Neuronal stem cell (in vitro differentiated cells): Measurements from ENCODE around the gene KAZALD1.
"Not testable (repeated sequence)": the region's sequence is repeated elsewhere in the genome, so short reads cannot be mapped to it uniquely, and the experiment has no call there.

Experiments used
- DNase-seq: peaks from one replicate; pipeline ENCODE4 v3.0.0-alpha.2; 2013; ENCODE audit warnings: low spot score
- H2AFZ ChIP-seq: one replicate; pipeline ENCODE4 v1.6.1; 2013; ENCODE audit warnings: mild to moderate bottlenecking, low read length, inconsistent platforms
- H2AK5ac ChIP-seq: 2 replicates; pipeline ENCODE4 v1.6.1; 2013; ENCODE audit warnings: low read depth, mild to moderate bottlenecking, inconsistent platforms, low read length, moderate library complexity, mixed read lengths
- H2BK120ac ChIP-seq: 2 replicates; pipeline ENCODE4 v1.6.1; 2013; ENCODE audit warnings: low read depth, mild to moderate bottlenecking, inconsistent platforms, low read length, moderate library complexity, mixed read lengths
- H2BK12ac ChIP-seq: one replicate; pipeline ENCODE4 v1.6.1; 2013; ENCODE audit warnings: low read length, inconsistent platforms
- H2BK15ac ChIP-seq: 2 replicates; pipeline ENCODE4 v1.6.1; 2013; ENCODE audit warnings: mild to moderate bottlenecking, low read length, inconsistent platforms, mixed read lengths
- H2BK5ac ChIP-seq: one replicate; pipeline ENCODE4 v1.6.1; 2013; ENCODE audit warnings: inconsistent platforms, mild to moderate bottlenecking, low read length, moderate library complexity
- H3K14ac ChIP-seq: one replicate; pipeline ENCODE4 v1.6.1; 2013; ENCODE audit warnings: low read length, inconsistent platforms
- H3K18ac ChIP-seq: 2 replicates; pipeline ENCODE4 v1.6.1; 2013; ENCODE audit warnings: low read length, inconsistent platforms
- H3K23ac ChIP-seq: 2 replicates; pipeline ENCODE4 v1.6.1; 2013; ENCODE audit warnings: low read depth, mild to moderate bottlenecking, mixed read lengths, low read length, inconsistent platforms; ENCODE audit not compliant: poor library complexity
- H3K27ac ChIP-seq: replicated peaks from 3 replicates; pipeline ENCODE4 v1.5.1; 2013; ENCODE audit warnings: low read length, inconsistent platforms
- H3K27me3 ChIP-seq, 3 experiments: 2 replicates each; pipeline ENCODE4 v1.6.1; 2013; ENCODE audit warnings: low read length in 3 of 3, mild to moderate bottlenecking in 2 of 3, inconsistent platforms in 1 of 3, low read depth in 1 of 3, mixed read lengths in 1 of 3, moderate library complexity in 1 of 3; ENCODE audit not compliant: control insufficient read depth in 3 of 3, insufficient read depth in 3 of 3
- H3K36me3 ChIP-seq, 2 donors: replicated peaks in 1 of 2; 2 replicates each; pipeline ENCODE4 v1.6.1; 2013; ENCODE audit warnings: low read length in 2 of 2; ENCODE audit not compliant: control insufficient read depth in 2 of 2, insufficient read depth in 2 of 2
- H3K4ac ChIP-seq: 2 replicates; pipeline ENCODE4 v1.6.1; 2013; ENCODE audit warnings: inconsistent platforms, mild to moderate bottlenecking, low read length, moderate library complexity
- H3K4me1 ChIP-seq, 2 donors: 1 replicate in 1 of 2; 2 replicates in 1 of 2; pipeline ENCODE4 v1.6.1; 2013; ENCODE audit warnings: low read length in 2 of 2, low read depth in 1 of 2; ENCODE audit not compliant: control insufficient read depth in 2 of 2, insufficient read depth in 1 of 2
- H3K4me2 ChIP-seq: one replicate; pipeline ENCODE4 v1.6.1; 2013; ENCODE audit warnings: mild to moderate bottlenecking, low read length, inconsistent platforms; ENCODE audit not compliant: insufficient read depth, poor library complexity, severe bottlenecking
- H3K4me3 ChIP-seq, 2 donors: 2 replicates each; pipeline ENCODE4 v1.5.1; 2013; ENCODE audit warnings: low read length in 2 of 2, mild to moderate bottlenecking in 2 of 2, inconsistent platforms in 1 of 2, moderate library complexity in 1 of 2
- H3K79me1 ChIP-seq: one replicate; pipeline ENCODE4 v1.6.1; 2013; ENCODE audit warnings: low read depth, mild to moderate bottlenecking, inconsistent platforms, low read length, moderate library complexity
- H3K9ac ChIP-seq: one replicate; pipeline ENCODE4 v1.6.1; 2013; ENCODE audit warnings: mild to moderate bottlenecking, low read depth, low read length, inconsistent platforms; ENCODE audit not compliant: poor library complexity
- H3K9me3 ChIP-seq, 2 donors: replicated peaks in 1 of 2; 2 replicates each; pipeline versions ENCODE3 to v1.6.1; 2013; ENCODE audit warnings: low read length in 2 of 2, mild to moderate bottlenecking in 2 of 2, inconsistent platforms in 1 of 2, low read depth in 1 of 2, mixed read lengths in 1 of 2, moderate library complexity in 1 of 2; ENCODE audit not compliant: control insufficient read depth in 2 of 2, insufficient read depth in 1 of 2
- H4K8ac ChIP-seq: one replicate; pipeline ENCODE4 v1.6.1; 2013; ENCODE audit warnings: low read depth, mild to moderate bottlenecking, inconsistent platforms, low read length, moderate library complexity
- H4K91ac ChIP-seq: one replicate; pipeline ENCODE4 v1.6.1; 2013; ENCODE audit warnings: low read length, low read depth, mild to moderate bottlenecking, inconsistent platforms; ENCODE audit not compliant: poor library complexity
- WGBS, 2 donors: extraction: QIAGEN DNeasy Blood & Tissue Kit; methylation state at CpG; one replicate each; pipeline ENCODE4 v1.1.7; 2013; ENCODE audit warnings: missing lambda C conversion rate in 2 of 2, mixed read lengths in 1 of 2; ENCODE audit not compliant: insufficient read length in 2 of 2, insufficient replicate concordance in 1 of 2; ENCODE audit errors: extremely low coverage in 2 of 2; 5-methylcytosine and 5-hydroxymethylcytosine counted together

The KAZALD1 gene

DNA sequence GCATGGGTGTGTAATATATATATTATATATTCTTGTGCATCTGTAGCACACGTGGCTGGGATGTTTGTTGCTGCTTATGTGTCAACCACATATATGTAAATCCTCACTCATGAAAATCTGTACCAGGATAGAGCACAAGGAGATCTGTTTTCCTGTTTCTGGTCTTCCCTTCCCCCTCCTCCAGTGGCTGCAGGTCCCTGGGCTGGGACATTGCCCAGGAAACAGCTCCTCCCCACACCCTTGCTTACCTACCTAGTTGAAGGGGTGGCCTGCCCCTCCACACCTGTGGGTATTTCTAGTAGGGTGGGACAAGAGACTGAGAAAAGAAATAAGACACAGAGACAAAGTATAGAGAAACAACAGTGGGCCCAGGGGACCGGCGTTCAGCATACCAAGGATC, 28.5 kb upstream of the KAZALD1 start:
- no peak overlapping the region for H3K27ac ChIP-seq
- H3K4me1 ChIP-seq = peaks cover 32 to 34% of the 10 kb centered on the region in 2 donors
- no peak overlapping the region for H3K14ac ChIP-seq
- H3K9ac ChIP-seq = no peak overlapping the region
- peaks cover 11 to 65% (median 55%) of the 10 kb centered on the region in 3 experiments for H3K27me3 ChIP-seq
- H2AFZ ChIP-seq = no peak overlapping the region
- no peak for DNase-seq
- no peak overlapping the region for H3K4me3 ChIP-seq
- H2BK15ac ChIP-seq = no peak overlapping the region
- H3K23ac ChIP-seq = no peak overlapping the region
- H3K18ac ChIP-seq = no peak overlapping the region
- H3K4me2 ChIP-seq = no peak overlapping the region
- no peak overlapping the region for H2BK12ac ChIP-seq
- no peak overlapping the region for H4K8ac ChIP-seq
- no peak overlapping the region for H2BK5ac ChIP-seq
- no peak overlapping the region for H3K4ac ChIP-seq
- no CpG with 5 or more reads among the region's 3 CpGs for WGBS, 2 donors
- H3K79me1 ChIP-seq = no peaks in the 10 kb centered on the region
- H2BK120ac ChIP-seq = no peak overlapping the region
- no peaks in the 10 kb centered on the region for H3K36me3 ChIP-seq
- H3K9me3 ChIP-seq = peaks cover 0 to 2% of the 10 kb centered on the region in 2 donors
- no peak overlapping the region for H4K91ac ChIP-seq
- H2AK5ac ChIP-seq = no peak overlapping the region

DNA sequence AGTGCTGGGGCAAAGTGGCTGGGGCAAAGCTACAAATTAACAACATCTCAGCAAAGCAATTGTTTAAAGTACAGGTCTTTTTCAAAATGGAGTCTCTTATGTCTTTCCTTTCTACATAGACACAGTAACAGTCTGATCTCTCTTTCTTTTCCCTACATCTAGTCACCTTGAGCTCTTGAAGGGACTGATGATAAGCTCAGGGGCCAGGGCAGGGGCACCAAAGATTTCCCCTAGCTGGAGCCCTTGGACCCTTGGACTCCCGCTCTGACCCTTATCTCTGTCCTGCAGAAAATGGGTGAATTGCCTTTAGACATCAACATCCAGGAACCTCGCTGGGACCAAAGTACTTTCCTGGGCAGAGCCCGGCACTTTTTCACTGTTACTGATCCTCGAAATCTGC, 27.4 kb upstream of the KAZALD1 start:
- H3K4me1 ChIP-seq = peaks cover 24 to 29% of the 10 kb centered on the region in 2 donors
- H2BK5ac ChIP-seq, H2BK15ac ChIP-seq, H3K9ac ChIP-seq, H3K79me1 ChIP-seq, H3K36me3 ChIP-seq, H2BK120ac ChIP-seq, DNase-seq, H2AFZ ChIP-seq, H4K91ac ChIP-seq, H3K4me2 ChIP-seq, H3K18ac ChIP-seq, H3K14ac ChIP-seq, H3K27ac ChIP-seq, H3K4me3 ChIP-seq, H3K23ac ChIP-seq, H2AK5ac ChIP-seq, H3K4ac ChIP-seq, H2BK12ac ChIP-seq, H4K8ac ChIP-seq, H3K9me3 ChIP-seq: not testable (repeated sequence)
- H3K27me3 ChIP-seq = peaks cover 11 to 58% (median 54%) of the 10 kb centered on the region in 3 experiments
- WGBS, 2 donors = no CpG with 5 or more reads among the region's 4 CpGs

DNA sequence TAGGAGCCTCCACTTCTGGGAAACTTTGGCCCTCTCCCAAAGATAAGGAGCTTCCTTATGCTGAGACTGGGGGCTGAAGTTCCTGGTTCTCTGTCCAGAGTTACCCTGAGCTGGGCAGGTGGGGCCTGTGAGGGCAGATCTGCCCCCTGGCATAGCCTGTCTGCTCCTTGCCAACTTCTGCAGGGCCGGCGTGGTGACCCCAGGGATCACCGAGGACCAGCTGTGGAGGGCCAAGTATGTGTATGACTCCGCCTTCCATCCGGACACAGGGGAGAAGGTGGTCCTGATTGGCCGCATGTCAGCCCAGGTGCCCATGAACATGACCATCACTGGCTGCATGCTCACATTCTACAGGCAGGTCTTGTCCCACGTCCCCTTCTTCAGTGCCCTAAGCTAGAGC, 26.5 kb upstream of the KAZALD1 start:
- Histone ChIP-seq H3K27ac (no peak overlapping the region), H2BK120ac (peak overlapping the region; percentile 92), H2AFZ (no peak overlapping the region), H3K4me3 (no peak overlapping the region), H3K9ac (no peak overlapping the region), H2BK15ac (no peak overlapping the region), H3K23ac (no peak overlapping the region), H3K18ac (no peak overlapping the region), H3K36me3 (no peaks in the 10 kb centered on the region), H3K4me1 (peaks cover 20 to 22% of the 10 kb centered on the region in 2 donors), H3K4ac (no peak overlapping the region), H2BK12ac (no peak overlapping the region), H3K14ac (peak overlapping the region; percentile 60), H3K79me1 (no peaks in the 10 kb centered on the region), H2BK5ac (no peak overlapping the region), H3K4me2 (no peak overlapping the region), H2AK5ac (no peak overlapping the region), H3K9me3 (peaks cover 0 to 2% of the 10 kb centered on the region in 2 donors), H4K8ac (no peak overlapping the region), H3K27me3 (peaks cover 11 to 56% (median 45%) of the 10 kb centered on the region in 3 experiments), H4K91ac (no peak overlapping the region)
- no peak for DNase-seq
- WGBS, 2 donors = no CpG with 5 or more reads among the region's 7 CpGs

DNA sequence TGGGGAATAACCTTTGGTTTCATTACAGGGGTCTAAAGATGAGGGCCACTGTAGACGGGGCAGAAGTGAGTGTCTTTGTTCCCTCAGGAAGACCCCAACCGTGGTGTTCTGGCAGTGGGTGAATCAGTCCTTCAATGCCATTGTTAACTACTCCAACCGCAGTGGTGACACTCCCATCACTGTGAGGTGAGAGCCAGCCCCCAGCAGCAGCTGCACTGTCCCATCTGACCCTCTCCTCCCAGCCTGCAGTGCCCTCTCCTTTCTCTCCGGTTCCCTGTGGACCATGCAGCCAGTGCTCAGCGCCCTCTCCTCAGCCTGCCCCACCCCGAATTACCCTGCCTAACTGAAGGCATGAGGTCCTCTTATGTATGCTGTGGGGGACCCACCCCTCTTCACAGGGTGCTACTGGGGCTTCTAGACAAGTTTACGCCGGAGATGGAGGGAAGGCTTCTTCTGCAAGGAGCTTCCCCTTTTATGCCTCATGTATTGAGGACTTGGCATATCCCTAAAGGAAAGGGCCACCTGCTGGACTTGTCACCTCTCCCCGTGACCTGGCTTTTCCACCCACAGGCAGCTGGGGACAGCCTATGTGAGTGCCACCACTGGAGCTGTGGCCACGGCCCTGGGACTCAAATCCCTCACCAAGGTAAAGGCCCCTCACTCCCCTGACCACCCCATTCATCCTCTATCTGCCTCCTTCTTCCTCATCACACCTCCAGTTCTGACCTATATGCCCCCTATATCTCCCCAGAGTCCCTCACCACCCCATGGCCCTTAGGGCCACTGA, 25.7 kb upstream of the KAZALD1 start:
- no peak overlapping the region for H2BK5ac ChIP-seq
- H3K36me3 ChIP-seq = no peaks in the 10 kb centered on the region
- WGBS, 2 donors = no CpG with 5 or more reads among the region's 10 CpGs

More for the DNA sequence above, 25.7 kb upstream of the KAZALD1 start:
- Histone ChIP-seq H3K4ac (no peak overlapping the region), H3K23ac (no peak overlapping the region), H3K18ac (peak overlapping the region; percentile 33), H3K27me3 (peaks cover 11 to 50% (median 38%) of the 10 kb centered on the region in 3 experiments), H4K91ac (no peak overlapping the region), H3K4me1 (peaks cover 18% of the 10 kb centered on the region in 2 donors), H2BK12ac (no peak overlapping the region), H3K79me1 (no peaks in the 10 kb centered on the region), H3K4me2 (no peak overlapping the region), H3K9ac (no peak overlapping the region), H3K9me3 (peaks cover 0 to 2% of the 10 kb centered on the region in 2 donors), H3K4me3 (no peak overlapping the region), H2AK5ac (peak overlapping the region; percentile 41), H3K14ac (no peak overlapping the region), H2AFZ (no peak overlapping the region), H3K27ac (no peak overlapping the region), H2BK120ac (no peak overlapping the region), H2BK15ac (peak overlapping the region; percentile 4), H4K8ac (no peak overlapping the region)
- DNase-seq = no peak
